HG02588 (cell line): Measurements from ENCODE around the gene CAP2.
"Not testable (repeated sequence)": the region's sequence is repeated elsewhere in the genome, so short reads cannot be mapped to it uniquely, and the experiment has no call there.

Source experiments
- ATAC-seq: cut with Tn5 transposase; IDR thresholded peaks from one replicate; pipeline ENCODE4 v1.9.1; 2021; ENCODE audit warnings: mild to moderate bottlenecking, moderate library complexity; ENCODE audit not compliant: unreplicated experiment

CAP2 gene

GRCh38 chr6:17574866-17575560 is 181.6 kb downstream of the CAP2 start:
- ATAC-seq, result no peak

GRCh38 chr6:17577059-17577458 is 183.7 kb downstream of the CAP2 start:
- no peak for ATAC-seq

GRCh38 chr6:17580518-17581048 is 187.2 kb downstream of the CAP2 start:
- ATAC-seq, result no peak

GRCh38 chr6:17581282-17581681 is 187.9 kb downstream of the CAP2 start:
- ATAC-seq, result not testable (repeated sequence)

DNA sequence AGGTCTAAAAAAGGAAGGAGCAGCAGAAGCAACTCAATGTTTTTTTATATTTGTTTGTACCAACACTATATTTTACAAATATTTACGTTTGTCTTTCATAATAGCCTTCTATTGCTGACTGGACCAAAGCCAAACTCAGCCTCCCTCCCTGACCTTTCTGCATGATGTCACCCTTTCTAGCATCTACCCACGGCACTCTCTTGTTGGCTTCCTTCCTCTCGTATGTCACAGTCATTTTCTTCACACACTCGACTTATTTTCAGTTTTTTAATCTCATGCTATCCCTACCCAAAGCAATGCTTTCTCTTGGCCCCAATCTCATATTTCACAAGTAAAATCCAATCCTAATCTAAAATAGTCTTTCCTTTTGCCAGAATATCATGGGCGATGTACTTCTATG is 190.4 kb downstream of the CAP2 start:
- no peak for ATAC-seq

DNA sequence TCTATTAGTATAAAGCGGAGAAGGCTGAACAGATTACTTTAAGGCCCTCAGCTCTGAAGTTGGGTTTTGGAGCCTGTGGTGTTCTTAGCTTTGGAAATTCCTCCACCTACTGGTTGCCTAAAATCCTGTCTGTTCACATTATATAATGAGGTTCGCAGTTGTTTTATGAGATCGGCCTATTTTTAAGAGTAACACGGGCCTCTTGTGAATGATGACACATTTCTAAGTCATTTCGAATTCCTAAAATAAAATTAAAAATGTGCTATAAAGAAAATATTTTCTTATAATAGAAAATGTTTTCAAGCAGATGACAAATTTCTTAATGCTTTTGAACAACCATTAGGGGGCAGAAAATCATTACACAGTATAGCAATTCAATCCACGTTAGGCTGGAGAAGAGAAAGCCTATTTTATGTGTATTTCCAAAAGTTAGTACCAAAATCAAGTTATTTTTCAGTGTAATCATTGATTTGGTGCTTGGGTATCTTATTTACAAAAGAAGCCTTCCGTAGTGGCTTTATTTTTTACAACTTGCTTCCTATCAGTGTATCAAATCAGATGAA is 190.9 kb downstream of the CAP2 start:
- ATAC-seq, result no peak

GRCh38 chr6:17585766-17586490 is 192.5 kb downstream of the CAP2 start:
- ATAC-seq, result no peak

GRCh38 chr6:17586623-17587022 is 193.2 kb downstream of the CAP2 start:
- ATAC-seq, result not testable (repeated sequence)

GRCh38 chr6:17588011-17588410 is 194.6 kb downstream of the CAP2 start:
- ATAC-seq, result no peak

DNA sequence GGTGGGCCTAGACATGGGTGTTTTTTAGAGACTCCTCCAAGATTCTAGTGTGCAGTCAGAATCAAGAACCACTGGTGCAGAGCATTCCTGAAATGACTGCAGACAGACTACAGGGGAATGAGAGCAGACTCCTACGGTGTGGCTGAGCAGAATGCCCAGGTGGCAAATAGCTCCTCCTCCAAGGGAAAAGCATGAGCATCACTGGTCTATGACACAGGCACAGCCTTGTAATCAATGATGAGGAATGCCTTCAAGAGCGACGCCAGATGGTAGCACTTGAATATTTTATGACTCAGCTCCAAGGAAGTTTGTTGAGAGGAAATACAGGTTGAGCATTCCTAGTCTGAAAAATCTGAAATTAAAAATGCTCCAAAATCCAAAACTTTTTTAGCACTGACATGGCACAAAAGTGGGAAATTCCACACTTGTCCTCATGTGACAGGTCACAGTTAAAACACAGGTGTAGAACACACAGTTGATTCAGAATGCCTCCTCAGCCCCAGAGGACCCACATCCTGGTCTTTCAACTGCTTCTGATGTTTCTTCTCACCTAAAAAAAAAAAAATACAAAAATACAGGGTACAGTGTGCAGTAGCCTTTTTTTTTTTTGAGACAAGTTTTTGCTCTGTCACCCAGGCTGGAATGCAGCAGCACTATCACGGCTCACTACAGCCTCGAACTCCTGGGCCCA is 196.2 kb downstream of the CAP2 start:
- ATAC-seq, result no peak

- ATAC-seq, result no peak
Observed at GRCh38 chr6:17591287-17591686, 197.9 kb downstream of the CAP2 start.

GRCh38 chr6:17593246-17593645 is 199.9 kb downstream of the CAP2 start:
- ATAC-seq, result no peak

DNA sequence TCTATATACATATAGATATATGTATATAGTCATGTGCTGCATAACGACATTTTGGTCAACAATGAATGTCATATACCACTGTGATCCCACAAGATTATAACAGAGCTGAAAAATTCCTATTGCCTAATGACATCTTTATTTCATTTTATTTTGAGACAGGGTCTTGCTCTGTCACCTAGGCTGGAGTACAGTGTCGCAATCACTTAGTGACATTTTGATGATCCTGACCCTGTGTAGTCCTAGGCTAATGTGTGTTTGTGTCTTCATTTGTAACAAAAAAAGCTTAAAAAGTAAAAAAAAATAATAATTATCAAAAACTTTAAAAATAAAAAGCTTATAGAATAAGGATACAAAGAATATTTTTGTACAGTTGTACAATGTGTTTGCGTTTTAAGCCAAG is 202.7 kb downstream of the CAP2 start:
- ATAC-seq, result no peak

DNA sequence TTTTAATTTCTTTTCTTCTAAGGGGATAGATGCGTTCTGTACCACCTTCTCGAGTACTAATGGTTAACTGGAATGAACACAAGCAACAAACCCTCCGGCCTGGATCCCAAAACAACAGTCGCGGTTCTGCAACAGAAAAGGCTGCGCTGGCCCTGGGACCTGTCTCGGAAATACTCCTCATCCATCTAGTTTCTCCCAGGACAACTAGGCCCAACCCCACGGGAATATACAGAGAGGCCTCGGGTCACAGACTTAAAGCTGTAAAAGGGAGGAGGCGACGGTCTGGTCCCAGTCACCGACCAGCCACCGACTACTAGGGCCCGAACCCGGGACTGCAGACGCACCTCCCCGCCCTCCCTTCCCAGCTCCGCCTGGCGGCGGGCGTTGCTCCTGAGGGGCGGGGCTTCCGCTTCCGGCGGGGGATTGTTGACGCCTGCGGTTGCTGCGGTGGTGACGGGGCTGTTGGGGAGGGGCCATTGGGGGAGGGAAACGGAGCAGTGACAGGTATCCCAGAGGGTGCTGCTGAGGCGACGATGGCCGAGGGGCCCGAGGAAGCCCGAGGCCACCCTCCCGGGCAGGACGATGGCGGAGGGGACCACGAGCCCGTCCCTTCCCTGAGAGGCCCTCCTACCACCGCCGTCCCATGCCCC is 206.6 kb downstream of the CAP2 start, which contains the start of gene FAM8A1:
Gene FAM8A1 (plus strand): TSS at position 426 of the 650 bp plus-strand sequence. CDS start 108 bp downstream, at position 534.
- ATAC-seq, result peak; percentile 87

GRCh38 chr6:17600527-17601385 is 207.4 kb downstream of the CAP2 start:
- peak; percentile 56 for ATAC-seq

DNA sequence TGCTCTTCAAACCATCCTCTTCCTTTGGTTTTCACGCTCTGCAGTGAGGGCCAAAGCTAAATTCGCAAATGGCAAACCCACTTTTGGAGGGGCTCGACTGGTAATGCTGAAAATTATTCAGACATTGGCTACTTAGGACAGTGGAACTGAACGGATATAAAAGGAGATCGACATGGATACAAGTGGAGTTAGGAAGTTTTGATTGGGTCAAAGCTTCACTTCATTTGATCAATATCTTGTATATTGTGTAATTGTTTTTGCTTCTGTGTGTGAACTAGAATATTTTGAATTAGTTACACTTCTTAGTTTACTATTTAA is 207.9 kb downstream of the CAP2 start:
- no peak for ATAC-seq

GRCh38 chr6:17602888-17603287 is 209.5 kb downstream of the CAP2 start:
- ATAC-seq, result no peak

- ATAC-seq, result no peak
Observed at GRCh38 chr6:17606606-17607005, 213.2 kb downstream of the CAP2 start.
